OCI-LY1 (cell line): Measurements from ENCODE around the gene RAB10.

Experiments
- H2AFZ ChIP-seq: fragments of 200-600 bp; sonication (generic), shearing (Covaris generic); 2 replicates; pipeline ENCODE4 v1.6.0; 2014; ENCODE audit warnings: antibody characterized with exemption, mild to moderate bottlenecking, low read length
- H3F3A ChIP-seq: fragments of 200-600 bp; sonication (generic), shearing (Covaris generic); 2 replicates; pipeline ENCODE4 v1.6.0; 2014; ENCODE audit warnings: mild to moderate bottlenecking, antibody characterized with exemption, low read length, moderate library complexity; ENCODE audit not compliant: insufficient read depth
- H3K27ac ChIP-seq: fragments of 200-600 bp; sonication (generic); 2 replicates; pipeline ENCODE4 v1.5.1; 2014; ENCODE audit warnings: low read length, mixed run types, mild to moderate bottlenecking, low read depth; ENCODE audit not compliant: poor library complexity, severe bottlenecking
- H3K27me3 ChIP-seq: fragments of 200-600 bp; sonication (generic); 2 replicates; pipeline ENCODE4 v1.6.0; 2014; ENCODE audit warnings: antibody characterized with exemption, mild to moderate bottlenecking, low read length, moderate library complexity; ENCODE audit not compliant: insufficient read depth
- H3K36me3 ChIP-seq: fragments of 200-600 bp; sonication (generic); 2 replicates; pipeline ENCODE4 v1.6.1; 2014; ENCODE audit warnings: mild to moderate bottlenecking, antibody characterized with exemption, low read length, moderate library complexity, mixed read lengths; ENCODE audit not compliant: insufficient read depth
- H3K4me1 ChIP-seq: fragments of 200-600 bp; sonication (generic); 2 replicates; pipeline ENCODE4 v1.5.1; 2014; ENCODE audit warnings: mild to moderate bottlenecking, low read length, moderate library complexity; ENCODE audit not compliant: insufficient read depth, severe bottlenecking
- H3K4me2 ChIP-seq: fragments of 200-600 bp; sonication (generic), shearing (Covaris generic); 2 replicates; pipeline ENCODE4 v1.6.1; 2014; ENCODE audit warnings: low read length
- H3K4me3 ChIP-seq: fragments of 200-600 bp; sonication (generic); 2 replicates; pipeline ENCODE4 v1.5.1; 2014; ENCODE audit warnings: low read length, low read depth, mild to moderate bottlenecking, mixed read lengths; ENCODE audit not compliant: poor library complexity, severe bottlenecking
- H3K79me2 ChIP-seq: fragments of 200-600 bp; shearing (Covaris generic); 2 replicates; pipeline ENCODE4 v1.6.1; 2016; ENCODE audit warnings: mixed run types, low read length, mixed read lengths; ENCODE audit not compliant: insufficient read depth
- H3K9ac ChIP-seq: fragments of 200-600 bp; sonication (generic), shearing (Covaris generic); 2 replicates; pipeline ENCODE4 v1.6.1; 2014; ENCODE audit warnings: mild to moderate bottlenecking, low read length, mixed read lengths
- H3K9me2 ChIP-seq: fragments of 200-600 bp; sonication (generic), shearing (Covaris generic); 2 replicates; pipeline ENCODE4 v1.6.1; 2014; ENCODE audit warnings: low read depth, mild to moderate bottlenecking, low read length, mixed read lengths
- H3K9me3 ChIP-seq: fragments of 200-600 bp; shearing (Covaris generic); 2 replicates; pipeline ENCODE4 v1.6.1; 2014; ENCODE audit warnings: low read length, mixed read lengths
- H4K20me1 ChIP-seq: fragments of 200-600 bp; sonication (generic), shearing (Covaris generic); 2 replicates; pipeline ENCODE4 v1.6.0; 2016; ENCODE audit warnings: mild to moderate bottlenecking, low read length; ENCODE audit not compliant: insufficient read depth
- CTCF ChIP-seq: fragments of 200-600 bp; sonication (generic), shearing (Covaris generic); IDR thresholded peaks from 2 replicates; pipeline ENCODE4 v1.5.1; 2017; ENCODE audit warnings: mild to moderate bottlenecking, antibody characterized with exemption, low read length, moderate library complexity, mixed read lengths
- EZH2 ChIP-seq: fragments of 200-600 bp; sonication (generic), shearing (Covaris generic); IDR thresholded peaks from 2 replicates; pipeline ENCODE4 v1.8.0; 2017; ENCODE audit warnings: borderline replicate concordance, mixed run types, mild to moderate bottlenecking, antibody characterized with exemption, low read length, moderate library complexity, mixed read lengths

The RAB10 gene

DNA sequence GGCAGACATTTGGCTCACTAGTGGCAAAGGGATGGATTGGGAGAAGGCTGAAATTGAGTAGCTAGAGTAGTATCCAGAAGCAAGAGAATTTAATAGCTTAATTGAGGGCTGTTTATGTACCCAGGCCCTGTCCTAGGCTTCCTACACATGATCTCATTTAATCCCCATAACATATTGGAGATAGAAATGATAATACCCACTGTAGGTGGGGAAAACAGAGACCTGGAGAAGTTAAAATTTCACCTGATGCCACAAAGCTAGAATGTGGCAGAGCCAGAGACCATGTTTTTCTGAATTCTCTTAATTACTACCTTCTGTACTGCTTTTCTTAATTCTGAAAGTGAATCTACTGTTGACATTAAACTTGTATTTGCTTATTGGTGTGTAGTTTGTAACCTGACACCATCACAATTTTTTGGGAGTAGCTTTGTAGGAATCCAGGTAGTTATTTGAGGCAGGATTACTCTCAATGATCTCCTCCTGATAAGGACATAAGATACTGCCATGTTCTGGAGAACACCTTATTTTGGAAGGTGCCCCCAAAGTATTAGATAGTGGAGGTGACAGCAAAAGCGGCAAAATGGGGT lies 42.2 kb downstream of the RAB10 start:
- Histone ChIP-seq H3K9me2 (no peaks in the 10 kb centered on the region), H3K4me2 (no peak overlapping the region), H3K27me3 (no peaks in the 10 kb centered on the region), H3K9me3 (peaks cover 12% of the 10 kb centered on the region), H3K4me3 (no peak overlapping the region), H3K27ac (no peak overlapping the region), H3K36me3 (peaks cover 15% of the 10 kb centered on the region), H3K79me2 (peaks cover 69% of the 10 kb centered on the region), H3K9ac (no peak overlapping the region), H4K20me1 (no peaks in the 10 kb centered on the region), H3F3A (no peaks in the 10 kb centered on the region), H2AFZ (no peak overlapping the region), H3K4me1 (no peaks in the 10 kb centered on the region)
- no peak for TF ChIP-seq CTCF
- no peak for TF ChIP-seq EZH2

DNA sequence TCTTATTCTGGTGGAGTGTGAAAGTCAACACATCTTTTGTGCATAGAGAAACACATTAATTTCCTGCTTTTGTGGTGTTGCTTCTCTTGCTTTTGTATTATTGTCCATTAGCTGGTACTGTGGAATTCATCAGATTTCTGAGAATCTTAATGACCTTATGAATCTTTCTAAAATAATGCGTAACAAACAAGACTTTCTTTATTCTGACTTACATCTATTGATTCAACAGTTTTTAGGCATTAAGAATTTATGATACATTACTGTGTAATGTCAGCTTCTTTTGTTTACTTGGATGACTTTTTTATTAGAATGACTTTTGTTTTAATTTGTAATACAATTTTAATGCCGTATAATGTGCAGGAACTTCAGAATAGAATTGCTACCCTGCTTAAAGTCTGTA lies 43.4 kb downstream of the RAB10 start:
- TF ChIP-seq EZH2 (no peak), CTCF (no peak)
- H3K4me2 ChIP-seq: no peak overlapping the region
- H3K9me2 ChIP-seq: no peaks in the 10 kb centered on the region
- H3K27me3 ChIP-seq: no peaks in the 10 kb centered on the region
- H3K36me3 ChIP-seq: peaks cover 19% of the 10 kb centered on the region
- H3K79me2 ChIP-seq: peaks cover 65% of the 10 kb centered on the region
- H4K20me1 ChIP-seq: no peaks in the 10 kb centered on the region
- no peak overlapping the region for H2AFZ ChIP-seq
- H3K9ac ChIP-seq: no peak overlapping the region
- no peak overlapping the region for H3K27ac ChIP-seq
- no peak overlapping the region for H3K4me3 ChIP-seq
- no peaks in the 10 kb centered on the region for H3F3A ChIP-seq
- H3K9me3 ChIP-seq: peaks cover 18% of the 10 kb centered on the region
- no peaks in the 10 kb centered on the region for H3K4me1 ChIP-seq

GRCh38 chr2:26078939-26079338 lies 45.1 kb downstream of the RAB10 start:
- Histone ChIP-seq H4K20me1 (no peaks in the 10 kb centered on the region), H3K4me3 (no peak overlapping the region), H3K27ac (no peak overlapping the region), H3K4me1 (no peaks in the 10 kb centered on the region), H3K9me2 (no peaks in the 10 kb centered on the region), H3K9me3 (peaks cover 20% of the 10 kb centered on the region), H3K27me3 (no peaks in the 10 kb centered on the region), H2AFZ (no peak overlapping the region), H3F3A (no peaks in the 10 kb centered on the region), H3K4me2 (no peak overlapping the region), H3K79me2 (peaks cover 55% of the 10 kb centered on the region), H3K9ac (no peak overlapping the region), H3K36me3 (peaks cover 26% of the 10 kb centered on the region)
- no peak for TF ChIP-seq CTCF
- TF ChIP-seq EZH2: no peak
